K562 treated with DMSO at 1 percent for 4 hours (cell line): ENCODE data around the gene PGP. TPM values are rescaled to one million over a fixed set of nuclear protein-coding genes. Genes with fewer than 3 reads are reported as not detected.

Experiments
- total RNA-seq: library from RNA; unstranded; fragments of 300-600 nt; gene quantifications from 2 replicates; pipeline ENCODE4 v1.2.3, GENCODE V29; 2022; ENCODE audit not compliant: insufficient read depth

The PGP gene
- total RNA-seq: 53.8 and 56.2 TPM in 2 replicates

GRCh38 chr16:2214719-2214968, at the start of gene PGP:
Gene PGP, minus strand, starts transcription at chr16:2214840. Its CDS starts 63 bp downstream, at chr16:2214777.

DNA sequence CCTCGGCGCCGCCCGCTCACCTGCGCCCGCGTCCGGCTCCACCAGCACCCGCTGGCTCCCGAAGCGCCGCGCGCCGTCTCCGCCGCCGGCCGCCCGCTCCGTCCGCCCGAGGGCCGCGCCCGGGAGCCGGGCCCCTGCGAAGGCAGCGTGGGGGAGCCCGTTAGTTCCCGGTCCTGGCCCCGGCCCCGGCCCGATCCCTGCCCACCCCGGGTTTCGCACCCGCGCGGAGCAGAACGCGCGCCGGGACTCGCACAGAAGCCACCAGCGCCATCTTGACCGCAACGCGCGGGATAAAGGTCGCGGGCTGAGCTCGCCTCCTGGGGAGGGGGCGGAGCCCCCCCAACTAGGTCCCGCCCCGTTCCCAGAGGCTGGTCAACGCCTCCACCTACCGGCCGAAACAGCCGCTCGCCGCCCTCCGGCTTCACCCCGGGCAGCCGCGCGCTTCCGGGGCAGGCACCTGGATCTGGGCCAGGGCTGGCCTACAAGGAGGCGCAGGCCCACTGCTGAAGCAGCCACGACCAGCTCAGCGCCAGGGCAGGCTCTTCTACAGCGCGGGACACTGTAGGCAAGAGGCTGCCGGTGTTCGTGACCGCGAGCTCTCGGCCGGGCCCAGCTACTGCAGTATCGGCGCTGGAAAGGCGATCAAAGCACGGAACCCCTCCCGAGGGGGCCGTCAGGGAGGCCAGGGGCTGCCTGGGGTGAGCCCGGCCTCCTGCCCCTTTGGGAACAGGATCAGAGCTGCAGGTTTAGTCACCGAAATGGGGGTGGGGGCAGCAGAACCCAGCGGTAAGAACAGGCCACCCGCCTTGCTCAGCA, 36.9 kb upstream of the PGP start, which contains the start of gene ECI1:
Gene ECI1 (minus strand): TSS at position 292 of the 816 bp plus-strand sequence. CDS start 21 bp downstream, at position 271.

DNA sequence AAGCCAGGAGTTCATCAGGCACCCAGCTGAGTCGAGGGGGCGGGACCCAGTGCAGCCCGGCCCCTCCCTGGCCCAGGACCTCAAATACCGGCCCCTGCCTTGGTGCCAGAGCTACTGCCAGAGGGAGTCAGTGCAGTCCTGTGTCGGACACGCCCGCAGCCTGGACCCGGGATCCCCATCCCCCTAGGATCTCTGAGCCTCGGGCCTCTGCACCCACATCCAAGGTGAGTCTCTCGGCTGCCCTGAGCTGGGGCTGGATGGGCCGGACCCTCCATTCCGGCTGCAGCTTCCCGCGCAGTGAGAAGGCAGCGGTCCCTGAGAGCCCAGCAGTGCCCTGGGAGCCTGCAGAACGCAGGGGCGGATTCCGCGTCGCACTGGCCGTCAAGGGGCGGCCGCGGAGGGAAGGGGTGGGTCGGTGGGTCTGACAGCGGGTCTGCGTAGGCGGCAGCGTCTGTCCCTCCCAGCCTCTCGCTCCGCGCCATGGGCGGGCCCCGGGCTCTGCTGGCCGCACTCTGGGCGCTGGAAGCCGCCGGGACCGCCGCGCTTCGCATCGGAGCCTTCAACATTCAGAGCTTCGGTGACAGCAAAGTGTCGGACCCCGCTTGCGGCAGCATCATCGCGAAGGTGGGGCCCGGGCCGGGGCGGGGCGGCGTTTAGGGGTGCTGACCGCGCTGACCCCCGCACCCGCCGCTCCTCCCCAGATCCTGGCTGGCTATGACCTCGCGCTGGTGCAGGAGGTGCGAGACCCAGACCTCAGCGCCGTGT, 21.9 kb upstream of the PGP start, which contains the start of gene DNASE1L2:
Gene DNASE1L2 (plus strand): TSS at position 108 of the 765 bp plus-strand sequence. CDS start 373 bp downstream, at position 481.

GRCh38 chr16:2223221-2223941, 8.7 kb upstream of the PGP start, which contains the start of gene E4F1:
Gene E4F1, plus strand, starts transcription at chr16:2223591. Its CDS starts 23 bp downstream, at chr16:2223614.

GRCh38 chr16:2210386-2211365, 4.0 kb downstream of the PGP start, which contains the start of gene BRICD5:
Gene BRICD5, minus strand, starts transcription at chr16:2210863. Its CDS starts 30 bp downstream, at chr16:2210833.

DNA sequence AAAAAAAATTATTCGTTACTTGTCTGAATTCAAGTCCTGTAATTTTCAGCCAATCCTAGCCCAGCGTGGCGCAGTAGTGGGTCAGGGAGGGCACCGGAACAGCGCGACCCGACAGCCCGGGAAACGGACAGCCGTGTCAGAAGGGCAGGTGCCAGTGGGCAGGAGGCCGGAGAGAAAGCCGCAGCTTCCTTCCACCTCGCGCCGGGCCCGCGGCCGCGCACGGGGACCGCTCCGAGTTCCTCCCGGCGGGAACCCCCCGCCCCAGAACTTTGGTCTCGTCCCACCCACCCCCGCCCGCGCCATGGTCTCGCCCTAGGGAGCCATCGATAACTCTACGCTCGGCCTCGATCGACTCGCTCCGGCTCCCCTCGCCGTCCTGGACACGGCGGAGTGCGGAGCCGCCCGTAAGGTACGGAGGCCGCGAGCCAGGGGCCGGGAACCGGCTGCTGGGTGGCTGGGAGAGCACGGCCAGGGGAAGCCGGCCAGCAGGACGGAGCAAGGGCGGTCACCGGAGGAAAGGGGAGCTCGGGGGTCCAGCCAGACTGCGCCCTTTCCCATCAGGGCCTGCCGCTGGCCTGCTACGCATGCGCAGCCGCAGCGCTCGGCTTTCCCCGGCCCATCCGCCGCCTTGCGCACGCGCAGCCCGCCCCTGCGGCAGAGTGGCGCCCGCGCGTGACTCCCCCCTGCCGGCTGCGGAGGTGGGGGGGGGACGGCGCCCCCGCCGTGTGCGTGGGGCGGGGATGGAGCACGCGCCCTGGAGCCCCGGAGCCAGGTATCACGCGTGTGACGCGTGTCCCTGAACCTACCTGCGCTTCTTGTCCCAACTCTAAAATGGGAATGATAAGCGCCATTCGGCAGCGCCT, 9.3 kb downstream of the PGP start, which contains the start of gene MLST8:
Gene MLST8 (plus strand): TSS at position 351 of the 863 bp plus-strand sequence. CDS start 632 bp downstream, outside the sequence.

DNA sequence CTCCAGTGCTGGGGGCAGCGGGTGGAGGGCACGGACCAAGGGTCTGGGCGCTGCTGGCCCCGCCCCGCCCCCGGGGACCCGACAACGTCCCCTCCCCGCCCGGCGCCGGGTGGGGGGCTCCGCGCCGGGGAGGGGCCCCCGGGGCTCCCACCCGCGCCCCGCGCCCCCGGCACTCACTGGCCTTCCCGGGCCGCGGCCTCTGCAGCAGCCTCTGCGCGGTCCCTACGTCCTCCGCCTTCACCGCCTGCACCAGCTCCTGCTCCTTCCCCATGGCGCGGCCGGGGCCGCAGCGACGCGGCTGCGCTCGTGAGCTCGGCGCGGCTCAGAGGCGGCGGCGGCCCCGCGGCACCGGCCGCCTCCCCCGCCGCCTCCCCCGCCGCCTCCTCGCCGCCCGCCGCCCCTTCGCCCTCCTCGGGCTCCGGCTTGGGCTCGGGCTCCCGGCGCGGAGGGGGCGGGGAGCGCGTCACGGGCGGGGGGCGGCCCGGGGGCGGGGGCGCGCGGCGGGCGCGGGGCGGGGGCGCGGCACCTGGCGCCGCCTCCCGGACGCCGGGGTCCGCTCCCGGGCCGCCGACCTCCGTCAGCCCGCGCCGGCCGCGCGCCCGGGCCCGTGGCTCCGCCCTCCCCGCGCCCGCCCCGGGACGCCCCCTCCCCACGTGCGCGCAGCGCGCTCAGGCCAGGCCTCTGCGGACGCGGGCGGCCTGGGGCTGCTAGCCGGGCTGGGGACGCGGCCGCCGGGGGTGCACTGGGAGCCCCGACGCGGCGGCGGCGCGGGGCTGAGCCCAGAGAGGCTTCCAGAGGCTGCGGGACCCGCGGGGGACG, 18.3 kb downstream of the PGP start, which contains the start of gene CASKIN1:
Gene CASKIN1 (minus strand): TSS at position 444 of the 819 bp plus-strand sequence. CDS start 173 bp downstream, at position 271.

Other genes starting within 250 kb of the PGP start
- not detected in 2 replicates for gene RNF151, start 248.0 kb downstream of the PGP start, total RNA-seq
- 41.9 and 47.0 TPM in 2 replicates for gene TBL3, start 242.8 kb downstream of the PGP start, total RNA-seq
- not detected in 2 replicates for gene NOXO1, start 233.4 kb downstream of the PGP start, total RNA-seq
- gene GFER, start 230.6 kb downstream of the PGP start, total RNA-seq: 54.4 and 64.7 TPM in 2 replicates
- 30.6 and 35.1 TPM in 2 replicates for gene SYNGR3, start 224.9 kb downstream of the PGP start, total RNA-seq
- 103 and 116 TPM in 2 replicates for gene ZNF598, start 205.0 kb downstream of the PGP start, total RNA-seq
- 1.6 and 5.6 TPM in 2 replicates for gene NPW, start 195.1 kb downstream of the PGP start, total RNA-seq
- 28.8 and 29.0 TPM in 2 replicates for gene NHERF2, start 187.9 kb downstream of the PGP start, total RNA-seq
- 20.7 and 23.3 TPM in 2 replicates for gene NTHL1, start 167.0 kb downstream of the PGP start, total RNA-seq
- gene TSC2, start 166.9 kb downstream of the PGP start, total RNA-seq: 42.5 and 52.7 TPM in 2 replicates
- 67.2 and 116 TPM in 2 replicates for gene PKD1, start 78.9 kb downstream of the PGP start, total RNA-seq
- gene RAB26, start 66.2 kb downstream of the PGP start, total RNA-seq: 3.5 and 3.9 TPM in 2 replicates
- 103 and 117 TPM in 2 replicates for gene TRAF7, start 59.1 kb downstream of the PGP start, total RNA-seq
- gene CASKIN1, start 18.2 kb downstream of the PGP start, total RNA-seq: 4.2 and 5.4 TPM in 2 replicates
- gene MLST8, start 9.4 kb downstream of the PGP start, total RNA-seq: 73.7 and 84.0 TPM in 2 replicates
- gene BRICD5, start 4.0 kb downstream of the PGP start, total RNA-seq: 4.9 and 16.4 TPM in 2 replicates
- gene E4F1, start 8.8 kb upstream of the PGP start, total RNA-seq: 33.2 and 37.1 TPM in 2 replicates
- 5.4 and 6.1 TPM in 2 replicates for gene DNASE1L2, start 21.6 kb upstream of the PGP start, total RNA-seq
- gene ECI1, start 36.7 kb upstream of the PGP start, total RNA-seq: 309 and 412 TPM in 2 replicates
- gene RNPS1, start 53.3 kb upstream of the PGP start, total RNA-seq: 182 and 221 TPM in 2 replicates
- gene ABCA3, start 125.9 kb upstream of the PGP start, total RNA-seq: 18.9 and 25.4 TPM in 2 replicates
- gene CCNF, start 214.6 kb upstream of the PGP start, total RNA-seq: 25.8 and 36.2 TPM in 2 replicates
- 24.5 and 30.6 TPM in 2 replicates for gene TEDC2, start 245.3 kb upstream of the PGP start, total RNA-seq